SU-DHL-6 (cell line): ENCODE results near the gene RAB11FIP2.

Experiments used
- H2AFZ ChIP-seq: fragments of 200-600 bp; sonication (generic); 2 replicates; pipeline ENCODE4 v1.6.1; 2014; ENCODE audit warnings: low read depth, mild to moderate bottlenecking, moderate library complexity, mixed read lengths, antibody characterized with exemption, low read length; ENCODE audit not compliant: severe bottlenecking
- H3F3A ChIP-seq: fragments of 200-600 bp; shearing (Covaris generic); 2 replicates; pipeline ENCODE4 v1.6.0; 2016; ENCODE audit warnings: antibody characterized with exemption, mild to moderate bottlenecking; ENCODE audit not compliant: insufficient read depth
- H3K27ac ChIP-seq: fragments of 200-600 bp; sonication (generic); 2 replicates; pipeline ENCODE4 v1.5.1; 2016; ENCODE audit warnings: low read depth, mild to moderate bottlenecking, low read length, moderate library complexity, mixed read lengths
- H3K27me3 ChIP-seq: fragments of 200-600 bp; sonication (generic), shearing (Covaris generic); 2 replicates; pipeline ENCODE4 v1.6.0; 2014; ENCODE audit warnings: mild to moderate bottlenecking, low read length
- H3K36me3 ChIP-seq: fragments of 200-600 bp; sonication (generic); 2 replicates; pipeline ENCODE4 v1.6.1; 2014; ENCODE audit warnings: mild to moderate bottlenecking, low read length, mixed read lengths
- H3K4me2 ChIP-seq: fragments of 300-600, 200-600 bp; shearing (Covaris generic), sonication (generic); 2 replicates; pipeline ENCODE4 v1.6.0; 2014; ENCODE audit warnings: low read length, low read depth, mild to moderate bottlenecking; ENCODE audit not compliant: poor library complexity, severe bottlenecking
- H3K4me3 ChIP-seq: fragments of 200-600 bp; sonication (generic); 2 replicates; pipeline ENCODE4 v1.5.1; 2014; ENCODE audit warnings: antibody characterized with exemption, low read length, mild to moderate bottlenecking, mixed read lengths; ENCODE audit not compliant: insufficient read depth, poor library complexity, severe bottlenecking
- H3K79me2 ChIP-seq: fragments of 200-600 bp; sonication (generic); 2 replicates; pipeline ENCODE4 v1.6.1; 2014; ENCODE audit warnings: mild to moderate bottlenecking, low read length, moderate library complexity; ENCODE audit not compliant: insufficient read depth
- H3K9ac ChIP-seq: fragments of 200-600 bp; sonication (generic); 2 replicates; pipeline ENCODE4 v1.7.0; 2014; ENCODE audit warnings: mild to moderate bottlenecking, low read length
- H3K9me2 ChIP-seq: fragments of 200-600 bp; sonication (generic); replicated peaks from 2 replicates; pipeline ENCODE4 v1.6.1; 2014; ENCODE audit warnings: low read length; ENCODE audit not compliant: insufficient read depth
- H3K9me3 ChIP-seq: fragments of 200-600 bp; sonication (generic); 2 replicates; pipeline ENCODE4 v1.6.1; 2014; ENCODE audit warnings: low read length, mixed read lengths; ENCODE audit not compliant: insufficient read depth
- H4K20me1 ChIP-seq: fragments of 200-600 bp; sonication (generic); 2 replicates; pipeline ENCODE4 v1.6.1; 2014; ENCODE audit warnings: low read depth, mild to moderate bottlenecking, antibody characterized with exemption, low read length, moderate library complexity, mixed read lengths
- CTCF ChIP-seq: fragments of 200-600 bp; sonication (generic); IDR thresholded peaks from one replicate; pipeline ENCODE4 v1.5.1; 2017; ENCODE audit warnings: antibody characterized with exemption, mild to moderate bottlenecking, low read length, moderate library complexity; ENCODE audit not compliant: insufficient read depth, poor library complexity, severe bottlenecking
- EZH2phosphoT487 ChIP-seq: fragments of 200-600 bp; sonication (generic), shearing (Covaris generic); conservative IDR thresholded peaks from 2 replicates; pipeline ENCODE4 v1.6.1; 2018; ENCODE audit warnings: mild to moderate bottlenecking, antibody characterized with exemption, low read length, moderate library complexity, mixed read lengths

Gene RAB11FIP2

GRCh38 chr10:118017850-118018249 is 28.9 kb downstream of the RAB11FIP2 start:
- no peak overlapping the region for H3K4me2 ChIP-seq
- no peak overlapping the region for H3K9ac ChIP-seq
- TF ChIP-seq EZH2phosphoT487 (no peak), CTCF (no peak)
- H2AFZ ChIP-seq = no peak overlapping the region
- H3K27me3 ChIP-seq = no peaks in the 10 kb centered on the region
- no peaks in the 10 kb centered on the region for H3K79me2 ChIP-seq
- no peak overlapping the region for H3K27ac ChIP-seq
- no peaks in the 10 kb centered on the region for H3K36me3 ChIP-seq
- no peak overlapping the region for H3K4me3 ChIP-seq
- H3K9me2 ChIP-seq = no peaks in the 10 kb centered on the region
- no peaks in the 10 kb centered on the region for H4K20me1 ChIP-seq
- no peaks in the 10 kb centered on the region for H3F3A ChIP-seq
- no peaks in the 10 kb centered on the region for H3K9me3 ChIP-seq

- no peaks in the 10 kb centered on the region for H3K9me2 ChIP-seq
- no peak for TF ChIP-seq EZH2phosphoT487
- no peak for TF ChIP-seq CTCF
- no peaks in the 10 kb centered on the region for H3K79me2 ChIP-seq
Measured at GRCh38 chr10:118017071-118017740, 29.5 kb downstream of the RAB11FIP2 start.

GRCh38 chr10:118012952-118013525 is 33.7 kb downstream of the RAB11FIP2 start:
- TF ChIP-seq CTCF (no peak), EZH2phosphoT487 (no peak)
- H2AFZ ChIP-seq = no peak overlapping the region
- H3K36me3 ChIP-seq = 0 out of 2 replicates have a peak, but pooled peaks cover under 1% of the 10 kb centered on the region
- H3K4me3 ChIP-seq = no peak overlapping the region
- no peaks in the 10 kb centered on the region for H3K27me3 ChIP-seq
- H3K4me2 ChIP-seq = no peak overlapping the region
- H4K20me1 ChIP-seq = no peaks in the 10 kb centered on the region
- no peak overlapping the region for H3K27ac ChIP-seq
- H3F3A ChIP-seq = no peaks in the 10 kb centered on the region
- no peaks in the 10 kb centered on the region for H3K9me3 ChIP-seq
- no peaks in the 10 kb centered on the region for H3K79me2 ChIP-seq
- H3K9ac ChIP-seq = no peak overlapping the region
- H3K9me2 ChIP-seq = no peaks in the 10 kb centered on the region

More at GRCh38 chr10:118017071-118017740, 29.5 kb downstream of the RAB11FIP2 start:
- H3K4me3 ChIP-seq = no peak overlapping the region
- H2AFZ ChIP-seq = no peak overlapping the region
- H3F3A ChIP-seq = no peaks in the 10 kb centered on the region
- H3K4me2 ChIP-seq = no peak overlapping the region
- no peaks in the 10 kb centered on the region for H3K9me3 ChIP-seq
- H4K20me1 ChIP-seq = no peaks in the 10 kb centered on the region
- no peak overlapping the region for H3K9ac ChIP-seq
- H3K27me3 ChIP-seq = no peaks in the 10 kb centered on the region
- H3K27ac ChIP-seq = no peak overlapping the region
- H3K36me3 ChIP-seq = no peaks in the 10 kb centered on the region
